Smooth muscle cell (in vitro differentiated cells): ENCODE results near the gene MON1B. TPM values are rescaled to one million over a fixed set of nuclear protein-coding genes. Genes with fewer than 3 reads are reported as not detected.

Experiments
- DNase-seq: peaks from one replicate; lab custom pipeline; 2025; ENCODE audit not compliant: unreplicated experiment; lab: John Stamatoyannopoulos, UW
- H2AFZ ChIP-seq: fragments of 200-600 bp; sonication (generic); 2 replicates; pipeline ENCODE4 v1.6.0; 2016; ENCODE audit warnings: antibody characterized with exemption, low read depth, mild to moderate bottlenecking
- H3F3A ChIP-seq: fragments of 200-600 bp; sonication (generic); 2 replicates; pipeline ENCODE4 v1.6.0; 2017; ENCODE audit warnings: antibody characterized with exemption, low read depth
- H3K27ac ChIP-seq: fragments of 200-600 bp; sonication (generic); 2 replicates; pipeline ENCODE4 v1.5.1; 2016; ENCODE audit warnings: low read depth, mild to moderate bottlenecking
- H3K27me3 ChIP-seq: fragments of 200-600 bp; sonication (generic); 2 replicates; pipeline ENCODE4 v1.6.1; 2016; ENCODE audit warnings: low read depth, mild to moderate bottlenecking
- H3K36me3 ChIP-seq: fragments of 200-600 bp; sonication (generic); 2 replicates; pipeline ENCODE4 v1.5.1; 2016; ENCODE audit warnings: low read depth
- H3K4me1 ChIP-seq: fragments of 200-600 bp; sonication (generic); 2 replicates; pipeline ENCODE4 v1.5.1; 2016; ENCODE audit warnings: low read depth
- H3K4me2 ChIP-seq: fragments of 200-600 bp; sonication (generic); 2 replicates; pipeline ENCODE4 v1.6.0; 2016; ENCODE audit warnings: mild to moderate bottlenecking
- H3K4me3 ChIP-seq: fragments of 200-600 bp; sonication (generic); 2 replicates; pipeline ENCODE4 v1.5.1; 2016; ENCODE audit warnings: mild to moderate bottlenecking
- H3K79me2 ChIP-seq: fragments of 200-600 bp; sonication (generic); 2 replicates; pipeline ENCODE4 v1.6.0; 2016; ENCODE audit warnings: low read depth, mild to moderate bottlenecking
- H3K9ac ChIP-seq: fragments of 200-600 bp; sonication (generic); 2 replicates; pipeline ENCODE4 v1.6.0; 2016; ENCODE audit warnings: low read depth
- H3K9me3 ChIP-seq: fragments of 200-600 bp; sonication (generic); replicated peaks from 2 replicates; pipeline ENCODE4 v1.5.1; 2016; ENCODE audit warnings: low read depth
- H4K20me1 ChIP-seq: fragments of 200-600 bp; sonication (generic); 2 replicates; pipeline ENCODE4 v1.6.0; 2016; ENCODE audit warnings: low read depth
- WGBS: methylation state at CpG from one replicate; pipeline ENCODE4 v1.1.7; 2016; ENCODE audit warnings: low lambda C conversion rate; 5-methylcytosine and 5-hydroxymethylcytosine counted together
- polyA plus RNA-seq: library from polyadenylated mRNA; unstranded; fragments of >200 nt; fragmentation: Nextera tagmentation; extraction: Ambion mirVana; gene quantifications from 2 replicates; pipeline ENCODE4 v1.2.1, GENCODE V29; 2016
- total RNA-seq: library from RNA; depleted of rRNA; stranded (reverse); fragments of >200 nt; gene quantifications from 2 replicates; pipeline ENCODE4 v1.2.3, GENCODE V29; 2014
- TF ChIP-seq, protein P1 (sequence below): fragments of 200-600 bp; sonication (generic); IDR thresholded peaks from 2 replicates; pipeline ENCODE4 v1.5.1; 2017; ENCODE audit warnings: borderline replicate concordance, mild to moderate bottlenecking, antibody characterized with exemption; ENCODE audit not compliant: insufficient read depth, poor library complexity, severe bottlenecking

The MON1B gene
- total RNA-seq (8.0 and 9.3 TPM in 2 replicates), polyA plus RNA-seq (16.2 and 20.9 TPM in 2 replicates)

GRCh38 chr16:77190478-77191258 is at the start of gene MON1B:
Gene MON1B (plus strand): TSS chr16:77191190. CDS start chr16:77191486, 296 bp downstream.
- H3K27ac ChIP-seq, result peak within 1 kb of the TSS; percentile 63
- DNase-seq, result peak; percentile 80
- peaks cover 10% of the 10 kb centered on the region for H3K4me1 ChIP-seq
- H3K9me3 ChIP-seq, result no peaks in the 10 kb centered on the region
- peak within 1 kb of the TSS; percentile 96 for H2AFZ ChIP-seq
- H3F3A ChIP-seq, result peaks cover 9% of the 10 kb centered on the region
- under 1% methylated on average over 63 of the region's 63 CpGs for WGBS
- no peaks in the 10 kb centered on the region for H4K20me1 ChIP-seq
- TF ChIP-seq, protein P1, sequence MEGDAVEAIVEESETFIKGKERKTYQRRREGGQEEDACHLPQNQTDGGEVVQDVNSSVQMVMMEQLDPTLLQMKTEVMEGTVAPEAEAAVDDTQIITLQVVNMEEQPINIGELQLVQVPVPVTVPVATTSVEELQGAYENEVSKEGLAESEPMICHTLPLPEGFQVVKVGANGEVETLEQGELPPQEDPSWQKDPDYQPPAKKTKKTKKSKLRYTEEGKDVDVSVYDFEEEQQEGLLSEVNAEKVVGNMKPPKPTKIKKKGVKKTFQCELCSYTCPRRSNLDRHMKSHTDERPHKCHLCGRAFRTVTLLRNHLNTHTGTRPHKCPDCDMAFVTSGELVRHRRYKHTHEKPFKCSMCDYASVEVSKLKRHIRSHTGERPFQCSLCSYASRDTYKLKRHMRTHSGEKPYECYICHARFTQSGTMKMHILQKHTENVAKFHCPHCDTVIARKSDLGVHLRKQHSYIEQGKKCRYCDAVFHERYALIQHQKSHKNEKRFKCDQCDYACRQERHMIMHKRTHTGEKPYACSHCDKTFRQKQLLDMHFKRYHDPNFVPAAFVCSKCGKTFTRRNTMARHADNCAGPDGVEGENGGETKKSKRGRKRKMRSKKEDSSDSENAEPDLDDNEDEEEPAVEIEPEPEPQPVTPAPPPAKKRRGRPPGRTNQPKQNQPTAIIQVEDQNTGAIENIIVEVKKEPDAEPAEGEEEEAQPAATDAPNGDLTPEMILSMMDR, result no peak
- H3K4me3 ChIP-seq, result peak within 1 kb of the TSS; percentile 68
- peak within 1 kb of the TSS; percentile 55 for H3K9ac ChIP-seq
- H3K36me3 ChIP-seq, result no peaks in the 10 kb centered on the region
- H3K4me2 ChIP-seq, result peak within 1 kb of the TSS; percentile 90
- peaks cover 19% of the 10 kb centered on the region for H3K79me2 ChIP-seq
- peaks cover 4% of the 10 kb centered on the region for H3K27me3 ChIP-seq

DNA sequence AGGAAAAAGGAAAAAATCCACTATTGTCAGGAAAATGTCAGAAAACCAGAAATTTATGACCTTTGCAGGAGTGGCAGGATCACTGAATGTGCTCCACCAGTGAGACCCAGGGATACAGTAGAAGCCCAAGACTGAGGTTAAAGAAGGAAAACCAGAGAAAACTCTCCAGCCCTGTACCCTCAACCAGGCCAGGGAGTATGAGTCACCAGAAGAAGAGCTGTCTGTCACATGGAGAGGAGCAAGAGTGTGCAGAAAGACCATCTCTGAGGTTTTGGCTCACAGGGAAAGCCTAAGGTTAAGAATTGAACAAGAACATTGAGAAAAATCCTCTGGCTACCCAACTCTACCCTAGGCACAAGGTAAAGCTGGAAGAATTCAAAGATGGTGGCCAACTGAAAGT is 47.6 kb upstream of the MON1B start:
- Histone ChIP-seq H3F3A (no peaks in the 10 kb centered on the region), H2AFZ (no peak overlapping the region), H3K4me2 (no peak overlapping the region), H3K79me2 (no peaks in the 10 kb centered on the region), H3K27ac (no peak overlapping the region), H4K20me1 (no peaks in the 10 kb centered on the region), H3K4me1 (no peaks in the 10 kb centered on the region), H3K9me3 (peaks cover 6% of the 10 kb centered on the region), H3K9ac (no peak overlapping the region), H3K27me3 (no peaks in the 10 kb centered on the region), H3K36me3 (no peaks in the 10 kb centered on the region), H3K4me3 (no peak overlapping the region)
- DNase-seq, result no peak
- TF ChIP-seq, protein P1, result no peak

GRCh38 chr16:77148121-77148520 is 42.9 kb upstream of the MON1B start:
- no peaks in the 10 kb centered on the region for H3F3A ChIP-seq
- H3K36me3 ChIP-seq, result no peaks in the 10 kb centered on the region
- TF ChIP-seq, protein P1, result no peak
- H3K4me1 ChIP-seq, result no peaks in the 10 kb centered on the region
- no peak overlapping the region for H2AFZ ChIP-seq
- no peaks in the 10 kb centered on the region for H4K20me1 ChIP-seq
- H3K9me3 ChIP-seq, result peaks cover 6% of the 10 kb centered on the region
- H3K27ac ChIP-seq, result no peak overlapping the region
- no peak overlapping the region for H3K4me3 ChIP-seq
- WGBS, result 83% methylated on average over 4 of the region's 4 CpGs
- no peak overlapping the region for H3K9ac ChIP-seq
- no peaks in the 10 kb centered on the region for H3K79me2 ChIP-seq
- H3K4me2 ChIP-seq, result no peak overlapping the region
- no peak for DNase-seq
- no peaks in the 10 kb centered on the region for H3K27me3 ChIP-seq
